TTC549 (cell line): ENCODE results near the gene ITSN1.
"Not testable (repeated sequence)": the region's sequence is repeated elsewhere in the genome, so short reads cannot be mapped to it uniquely, and the experiment has no call there.

ENCODE experiments used
- FAIRE-seq: peaks from 2 replicates; lab custom pipeline; 2012; peaks lifted over from hg19 to GRCh38; lab: Jason Lieb, UNC

Gene ITSN1

DNA sequence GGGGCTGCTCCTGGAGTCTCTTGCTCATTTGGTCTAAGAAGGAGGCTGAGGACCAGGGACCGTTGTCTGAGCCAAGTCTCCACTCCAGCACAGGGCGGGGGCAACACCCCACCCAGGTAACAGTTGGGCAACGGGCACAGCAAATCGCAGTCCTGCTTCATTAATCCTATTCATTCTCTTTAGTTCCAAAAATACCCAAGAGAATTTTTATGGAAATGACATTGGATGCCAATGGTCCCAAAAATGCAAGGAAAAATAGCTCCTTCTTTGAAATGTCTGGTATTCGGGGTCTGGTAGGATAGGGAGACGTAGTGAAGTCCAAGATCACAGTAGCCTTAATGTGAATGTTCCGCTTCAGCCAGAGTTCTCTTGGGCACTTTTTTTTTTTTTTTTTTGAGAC lies 199.3 kb downstream of the ITSN1 start:
- FAIRE-seq, result no peak

DNA sequence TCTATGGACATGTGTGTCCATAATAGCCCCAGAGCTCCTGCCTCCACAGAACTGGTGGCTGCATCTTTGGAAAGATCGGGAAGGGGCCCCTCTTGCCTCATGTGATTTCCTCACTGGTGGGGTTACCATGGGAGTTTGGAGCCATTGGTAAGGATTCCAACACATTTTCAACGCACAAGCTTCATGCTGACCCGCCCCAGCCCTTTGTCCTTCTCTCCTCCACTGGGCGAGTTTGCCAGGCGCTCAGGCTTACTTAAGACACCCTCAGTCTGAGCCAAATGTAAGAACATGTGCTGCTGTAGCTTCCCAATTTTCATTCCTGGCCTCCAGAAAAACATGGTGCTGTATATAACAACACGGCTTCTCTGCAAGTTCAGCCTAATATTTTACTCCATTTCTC lies 200.9 kb downstream of the ITSN1 start:
- FAIRE-seq, result no peak

DNA sequence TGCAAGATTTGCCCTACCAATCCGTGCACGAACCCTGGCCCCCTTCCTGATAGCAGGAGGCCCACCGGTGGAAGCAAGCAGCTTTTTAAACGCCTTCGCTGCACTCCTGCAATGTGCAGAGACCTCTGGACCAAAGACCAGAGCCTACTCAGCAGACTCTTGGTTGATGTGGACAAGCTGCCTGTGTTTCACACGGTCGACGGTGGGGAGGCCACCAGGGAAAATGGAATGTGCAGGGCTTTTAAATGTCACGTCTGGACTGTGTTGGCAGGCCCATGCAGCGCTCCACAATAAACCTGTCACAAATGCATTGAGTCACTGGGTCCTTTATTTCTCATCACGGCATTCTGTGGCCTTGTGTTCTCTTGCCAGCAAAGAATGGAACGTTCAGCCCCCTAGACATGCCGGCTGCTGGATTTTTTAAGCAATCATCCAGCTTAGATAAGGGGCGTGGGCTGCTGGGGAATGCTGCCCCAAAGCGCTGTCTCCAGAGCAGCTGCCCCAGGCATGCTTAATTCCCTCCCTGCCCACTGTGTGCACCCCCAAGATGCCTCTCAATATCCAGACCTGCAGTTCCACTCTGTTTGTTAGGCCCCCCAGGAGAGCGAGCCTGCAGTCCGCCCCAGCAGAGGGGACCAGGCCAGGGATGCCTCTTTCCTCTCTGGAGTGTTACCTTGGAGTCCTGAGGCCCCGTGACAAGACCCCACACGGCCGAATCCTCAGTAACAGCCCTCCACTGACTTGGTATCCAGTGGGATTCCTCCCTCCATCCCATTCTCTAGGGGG lies 202.0 kb downstream of the ITSN1 start:
- FAIRE-seq, result no peak

DNA sequence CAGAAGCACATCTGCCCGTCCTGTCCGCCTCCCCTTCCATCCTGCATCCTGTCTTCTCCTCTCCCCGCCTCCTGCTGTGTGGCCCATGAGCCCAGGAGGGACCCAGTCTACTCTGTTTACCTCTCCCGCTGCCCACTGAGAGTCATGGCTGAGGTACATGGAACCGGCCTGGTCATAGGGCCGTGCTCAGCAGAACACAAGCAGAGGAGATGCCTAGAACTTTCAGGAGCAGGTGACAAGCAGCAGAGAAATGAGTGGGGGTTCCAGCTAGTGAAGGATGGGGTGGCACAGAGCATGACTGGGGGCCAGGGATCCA lies 202.5 kb downstream of the ITSN1 start:
- FAIRE-seq, result no peak

DNA sequence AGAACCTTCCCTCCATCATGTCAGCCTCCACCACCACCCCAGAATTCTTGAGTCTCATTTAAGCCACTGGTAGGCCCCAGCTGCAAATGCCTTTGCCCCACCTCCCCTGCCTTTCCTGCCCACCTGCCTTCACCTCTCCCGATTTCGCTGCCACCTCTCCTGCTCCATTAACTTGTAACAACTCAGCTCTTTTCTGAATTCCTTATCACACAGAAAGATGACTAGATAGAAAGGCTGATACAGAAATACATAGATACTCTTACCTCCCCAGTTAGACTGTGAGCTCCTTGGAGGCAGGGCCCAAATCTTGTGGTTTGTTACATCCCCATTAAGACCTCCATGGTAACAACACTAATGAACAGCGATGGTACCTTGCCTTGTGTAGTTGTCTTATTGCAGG lies 203.8 kb downstream of the ITSN1 start:
- FAIRE-seq, result no peak

DNA sequence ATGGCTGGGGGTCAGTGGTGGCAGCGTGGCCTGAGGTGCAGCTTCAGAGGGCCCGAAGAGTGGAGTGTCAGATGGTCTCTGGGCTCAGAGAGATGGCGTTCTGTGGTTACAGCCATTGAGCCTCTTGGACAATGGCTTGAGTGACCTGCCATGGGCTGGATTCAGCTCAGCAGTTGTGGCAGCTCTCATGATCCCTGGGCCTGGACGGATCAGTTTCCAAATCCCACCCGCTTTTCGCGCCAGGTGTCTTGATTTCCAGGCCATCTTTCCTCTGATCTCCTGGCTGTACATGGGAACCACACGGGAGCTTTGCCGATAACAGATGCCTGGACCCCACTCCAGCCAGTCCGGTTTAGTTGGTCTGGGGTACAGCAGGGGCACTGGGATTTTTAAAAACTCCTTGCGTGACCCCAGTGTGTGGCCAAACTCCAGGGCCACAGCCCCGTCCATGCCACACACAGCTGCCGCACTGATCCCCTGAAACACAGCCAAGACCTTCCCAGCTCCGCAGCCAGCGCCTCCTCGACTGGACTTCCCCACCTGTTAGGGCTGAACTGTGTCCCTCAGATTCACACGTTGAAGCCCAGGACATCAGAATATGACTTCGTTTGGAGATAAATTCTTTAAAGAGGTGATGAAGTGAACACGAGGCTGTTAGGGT lies 205.4 kb downstream of the ITSN1 start:
- no peak for FAIRE-seq

DNA sequence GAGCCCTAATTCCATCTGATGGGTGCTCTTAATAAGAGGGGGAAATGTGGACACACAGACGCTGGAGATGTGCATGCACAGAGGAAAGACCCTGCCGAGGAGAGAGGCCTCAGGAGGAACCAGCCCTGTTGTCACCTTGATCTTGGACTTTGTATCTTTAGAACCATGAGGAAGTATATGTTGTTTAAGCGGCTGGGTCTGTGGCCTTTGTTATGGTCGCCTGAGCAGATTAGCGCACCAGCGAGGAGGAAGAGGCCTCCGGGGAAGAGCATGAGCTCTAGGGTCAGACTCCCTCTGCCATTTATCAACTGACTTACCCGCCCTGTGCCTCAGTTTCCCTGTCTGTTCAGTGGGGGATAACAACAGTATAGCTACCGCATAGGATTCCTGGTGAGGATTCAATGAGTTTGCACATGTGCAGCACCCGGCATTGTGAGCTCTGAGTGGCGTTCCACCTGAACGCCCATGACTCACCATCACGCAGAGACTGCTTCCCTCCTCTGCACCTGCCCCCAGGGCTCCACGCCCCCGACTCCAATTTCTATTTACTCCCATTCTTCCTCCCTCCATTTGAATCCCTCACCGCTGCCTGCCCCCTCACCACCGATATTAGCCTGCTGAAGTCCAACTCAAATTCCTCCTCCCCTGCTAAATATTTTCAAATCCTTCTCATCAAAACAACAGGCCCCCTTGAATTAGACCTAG lies 206.1 kb downstream of the ITSN1 start:
- no peak for FAIRE-seq

DNA sequence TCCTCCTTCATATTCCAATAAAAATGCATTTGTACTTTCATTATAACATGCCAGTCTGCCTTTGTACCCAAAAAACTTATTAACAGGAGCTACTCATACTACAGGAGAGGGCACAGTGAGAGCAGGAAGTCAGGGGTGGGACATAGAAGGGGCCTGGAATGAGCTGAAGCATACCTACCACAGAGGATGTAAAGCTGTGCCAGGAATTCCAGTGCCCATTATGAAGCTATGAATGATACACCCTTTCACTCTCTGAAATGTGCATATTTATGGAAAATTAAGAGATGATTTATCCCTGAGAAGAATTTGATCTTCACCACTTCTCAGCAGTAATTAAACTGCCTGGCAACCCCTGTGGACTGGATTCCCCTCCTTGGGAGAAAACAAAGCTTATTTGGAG lies 207.5 kb downstream of the ITSN1 start:
- FAIRE-seq, result no peak

DNA sequence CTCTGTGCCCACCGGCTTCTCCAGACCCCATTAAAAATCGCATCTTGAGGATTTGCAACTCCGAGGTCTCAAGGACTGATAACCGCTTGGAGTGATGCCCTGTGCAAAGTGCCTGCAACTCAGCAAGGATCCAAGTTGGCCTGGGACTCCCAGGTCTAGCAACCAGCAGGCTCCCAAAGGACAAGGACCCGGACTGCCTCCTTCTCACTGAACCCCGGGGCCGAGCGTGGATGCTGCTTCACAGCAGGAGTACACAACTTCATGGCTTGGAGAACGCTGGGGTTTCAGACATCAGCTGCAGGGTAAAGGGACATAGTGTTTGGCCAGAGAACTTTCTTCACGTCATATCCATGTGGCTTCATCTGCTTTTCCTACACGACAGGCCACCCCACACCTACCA lies 208.1 kb downstream of the ITSN1 start:
- FAIRE-seq, result no peak

DNA sequence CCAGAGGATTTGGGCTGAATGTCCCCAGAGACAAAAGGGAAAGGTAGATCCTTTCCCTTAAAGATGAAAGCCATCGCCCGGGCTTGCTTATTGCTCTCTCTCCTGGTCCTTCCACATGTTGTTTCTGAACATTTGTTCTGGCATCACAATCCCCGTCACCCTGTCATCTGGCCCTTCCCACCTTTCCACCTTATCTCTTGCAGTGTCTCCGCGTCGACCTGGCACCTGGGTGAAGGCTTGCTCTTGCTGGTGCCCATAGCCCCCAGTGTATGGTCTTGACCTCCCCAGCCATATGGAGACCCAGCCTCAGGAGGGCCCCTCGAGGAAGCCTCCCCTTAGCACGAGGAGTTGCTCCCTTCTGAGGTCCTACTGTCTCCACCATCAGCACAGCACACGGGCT lies 208.7 kb downstream of the ITSN1 start:
- no peak for FAIRE-seq

DNA sequence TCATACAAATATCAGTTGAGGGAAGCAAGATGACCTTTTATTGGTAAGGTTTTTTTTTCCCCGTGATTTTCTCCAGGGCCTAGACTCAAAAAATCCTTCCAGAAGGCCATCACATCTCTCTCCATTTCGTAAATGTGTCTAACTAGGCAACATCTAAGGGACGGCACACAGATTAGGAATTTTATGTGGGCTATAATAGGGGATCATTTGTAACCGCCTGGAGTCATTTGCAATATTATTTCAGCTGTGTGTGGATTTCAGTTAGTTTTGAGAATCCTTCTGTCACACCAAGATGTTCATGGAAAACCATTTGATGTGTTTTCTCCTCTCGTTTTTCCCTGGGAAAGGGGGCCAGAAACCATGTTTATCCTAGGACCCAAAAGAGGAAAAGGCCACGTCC lies 210.2 kb downstream of the ITSN1 start:
- no peak for FAIRE-seq

DNA sequence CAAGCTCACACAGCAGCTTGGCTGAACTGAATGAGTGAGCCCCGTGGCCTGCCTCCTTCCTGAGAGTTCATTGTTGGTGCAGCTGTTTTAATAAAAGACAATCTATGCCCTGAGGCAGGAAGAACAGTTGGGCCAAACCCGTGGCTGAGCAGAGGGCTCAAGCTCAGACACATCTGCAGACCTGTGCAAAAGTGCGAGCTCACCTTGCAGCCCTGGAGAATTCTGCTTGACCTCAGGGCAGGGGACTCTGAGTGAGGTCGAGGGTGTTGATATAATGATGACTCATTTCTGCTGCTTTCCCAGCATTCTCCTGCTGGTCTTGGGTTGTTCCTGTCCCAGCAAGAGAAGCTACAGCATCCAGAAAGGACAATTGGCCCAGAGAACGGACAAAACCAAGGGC lies 212.3 kb downstream of the ITSN1 start:
- FAIRE-seq, result no peak

DNA sequence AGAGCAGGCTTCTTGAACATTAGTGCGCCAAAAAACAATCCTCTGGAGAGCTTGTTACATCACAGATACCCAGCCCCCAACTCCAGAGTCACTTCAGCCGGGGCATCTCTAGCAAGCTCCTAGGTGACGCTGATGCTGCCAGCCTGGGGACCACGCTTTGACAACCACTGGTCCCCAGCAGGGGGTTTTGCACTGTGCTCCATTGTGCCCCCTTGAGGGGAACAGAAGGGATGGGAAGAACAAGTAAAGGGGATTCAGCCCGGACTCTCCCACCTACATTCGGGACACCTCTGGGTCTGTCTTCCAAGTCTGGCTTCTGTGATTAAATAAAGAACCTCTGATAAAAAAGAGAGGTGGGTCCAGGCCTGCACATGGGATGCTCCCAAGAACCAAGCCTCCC lies 212.9 kb downstream of the ITSN1 start:
- FAIRE-seq, result no peak

DNA sequence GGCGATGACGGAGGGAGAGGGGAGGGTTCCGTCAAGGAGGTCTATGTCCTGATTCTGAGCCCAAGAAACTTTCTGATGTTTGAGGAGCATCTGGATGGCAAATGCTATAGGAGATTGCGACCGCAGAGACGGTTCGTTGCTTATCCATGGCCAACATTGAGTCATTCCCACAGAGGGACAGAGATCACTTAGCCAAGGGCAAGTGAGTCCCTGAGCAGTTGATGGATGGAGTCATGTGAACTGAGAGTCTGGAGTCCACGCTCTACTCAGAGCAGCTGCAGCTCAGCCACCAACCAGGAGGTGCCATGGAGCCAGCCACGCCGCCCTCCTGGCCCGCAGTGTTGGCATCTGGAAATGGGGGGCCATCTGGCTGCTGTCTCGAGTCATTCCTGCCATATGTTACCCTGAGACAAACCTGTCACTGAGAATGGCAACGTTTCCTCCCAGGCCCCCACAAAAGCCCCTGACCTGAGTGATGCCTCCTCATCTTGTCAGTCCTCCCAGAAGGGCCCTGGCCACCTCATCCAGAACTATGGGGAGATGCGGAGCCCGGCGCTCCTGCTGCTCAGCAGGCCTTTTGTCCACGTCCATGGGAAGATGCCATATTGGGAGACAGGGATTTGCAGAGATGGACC lies 214.7 kb downstream of the ITSN1 start:
- no peak for FAIRE-seq

DNA sequence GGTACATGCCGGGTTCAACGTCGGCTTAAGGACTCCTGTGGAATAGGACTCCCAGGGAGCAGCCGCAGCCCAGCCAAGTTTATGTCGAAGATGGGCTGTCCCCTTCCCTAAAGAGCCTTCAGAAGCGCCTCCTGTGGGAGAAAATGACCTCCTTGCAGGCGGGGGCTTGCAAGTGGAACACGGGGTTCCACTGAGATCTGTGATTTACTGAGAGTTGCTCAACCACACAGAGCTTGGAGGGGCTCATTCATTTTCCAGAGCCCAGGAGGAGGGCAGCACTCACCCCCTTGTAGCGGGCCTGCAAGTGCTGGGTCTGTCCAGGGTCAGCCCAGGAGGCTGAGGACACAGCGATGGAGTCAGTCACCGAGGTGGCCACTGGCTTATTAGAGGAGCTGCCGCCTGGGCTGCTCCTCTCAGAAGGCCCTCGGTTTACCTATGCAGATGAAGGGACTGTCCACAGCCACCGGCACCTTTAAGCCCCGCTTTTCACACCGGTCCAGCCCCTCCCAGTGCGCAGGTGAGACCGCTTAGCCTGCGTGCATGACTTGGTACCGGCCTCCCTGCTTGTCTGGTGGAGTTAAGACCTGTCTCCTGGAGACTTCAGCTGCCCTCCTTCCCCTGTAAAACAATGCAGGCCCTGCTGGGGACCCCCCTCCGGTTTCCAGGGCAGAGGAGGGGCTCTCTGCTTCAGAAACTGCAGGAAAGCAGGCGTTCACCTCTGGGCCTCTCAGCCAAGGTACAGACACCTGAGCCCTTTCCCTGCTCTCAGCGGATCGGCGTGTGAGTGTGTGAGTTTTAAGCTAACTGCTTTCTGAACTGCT lies 215.8 kb downstream of the ITSN1 start:
- FAIRE-seq, result no peak

DNA sequence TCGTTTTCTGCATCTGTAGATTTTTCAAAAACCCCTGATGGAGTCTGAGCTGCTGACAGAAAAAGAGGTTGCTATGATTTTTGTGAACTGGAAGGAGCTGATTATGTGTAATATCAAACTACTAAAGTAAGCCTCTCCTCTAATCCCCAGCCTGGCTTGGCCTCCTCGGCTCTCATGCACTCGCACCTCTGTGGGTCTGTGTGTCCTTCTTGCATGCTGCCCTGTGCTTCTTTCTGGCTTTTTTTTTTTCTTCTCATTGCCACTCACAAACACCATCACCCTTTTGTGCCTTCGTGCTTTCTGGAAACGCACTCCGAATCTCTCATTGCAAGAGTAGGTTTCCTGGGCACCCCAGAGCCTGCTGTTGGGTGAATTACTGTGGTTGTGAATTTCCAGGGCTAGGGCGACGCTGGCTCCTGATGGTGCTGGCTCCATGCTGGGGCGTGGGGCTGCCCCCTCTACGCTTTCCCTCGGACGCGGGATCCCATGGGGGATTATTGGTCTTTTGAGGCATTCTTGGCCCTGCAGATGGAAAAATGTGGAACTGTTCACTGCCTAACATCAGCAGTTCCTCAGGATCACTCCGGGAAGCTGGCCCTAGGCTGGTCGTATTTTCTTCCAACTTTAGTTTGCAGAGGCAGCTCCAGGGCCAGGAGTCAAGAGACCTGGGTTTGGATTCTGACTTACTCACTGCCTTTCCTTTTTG lies 216.5 kb downstream of the ITSN1 start:
- FAIRE-seq, result no peak

DNA sequence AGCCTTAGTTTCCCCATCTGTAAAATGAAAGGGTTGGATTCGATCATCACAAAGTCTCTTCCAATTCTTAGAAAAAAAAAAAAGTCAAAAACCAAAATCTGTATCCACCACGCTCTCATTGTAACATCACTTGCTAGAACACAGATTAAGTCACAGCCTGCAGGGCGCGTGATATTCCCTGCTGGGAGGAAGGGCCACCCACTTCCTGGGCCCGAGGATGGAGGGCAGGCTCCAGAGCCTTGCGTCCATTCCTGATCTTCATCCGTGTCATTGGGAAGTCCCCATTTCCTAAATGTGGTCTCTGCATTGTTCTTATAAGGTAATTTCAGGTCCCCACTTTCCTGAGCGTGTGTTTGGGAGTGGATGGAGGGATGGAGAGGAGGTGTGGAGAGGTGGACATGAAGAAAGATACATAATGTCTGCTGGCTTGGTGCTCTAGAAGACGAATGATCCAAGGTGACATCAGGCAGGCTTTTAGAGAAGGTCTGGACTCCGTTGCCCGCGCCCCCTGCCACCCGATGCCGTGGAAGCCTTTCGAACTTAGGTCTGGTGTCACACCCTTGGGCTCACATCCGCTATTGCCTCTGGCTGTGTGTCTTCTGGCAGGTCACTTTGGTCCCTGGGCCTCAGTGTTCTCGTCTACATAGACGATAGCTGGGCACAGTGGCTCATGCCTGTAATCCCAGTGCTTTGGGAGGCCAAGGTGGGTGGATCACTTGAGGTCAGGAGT lies 217.2 kb downstream of the ITSN1 start:
- FAIRE-seq, result no peak

DNA sequence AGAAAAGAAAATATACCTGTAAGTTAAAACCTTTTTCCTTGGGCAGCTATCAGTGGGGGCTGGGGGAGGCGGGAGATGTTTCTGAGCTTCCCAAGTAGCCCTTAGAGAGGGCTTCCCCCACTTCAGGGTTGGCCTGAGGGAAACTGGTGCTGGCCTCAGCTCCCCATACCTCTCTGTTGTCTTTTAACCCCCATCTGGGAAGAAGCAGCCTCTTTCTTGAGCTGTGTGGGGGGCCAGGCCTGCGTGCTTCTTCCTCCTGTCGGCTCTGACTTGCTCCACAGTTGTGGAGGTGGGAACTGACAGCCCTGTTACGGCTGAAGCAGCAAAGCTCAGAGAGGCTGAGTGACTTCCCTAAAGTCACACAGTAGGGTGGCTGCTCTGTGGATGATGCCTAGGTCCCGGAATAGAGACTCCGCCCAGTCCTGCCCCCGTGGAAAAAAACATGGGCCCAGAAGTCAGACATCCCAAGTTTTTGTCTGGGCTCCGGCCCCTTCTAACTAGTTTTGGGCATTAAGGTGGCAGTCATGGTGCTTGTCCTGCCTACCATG lies 218.1 kb downstream of the ITSN1 start:
- FAIRE-seq, result no peak

DNA sequence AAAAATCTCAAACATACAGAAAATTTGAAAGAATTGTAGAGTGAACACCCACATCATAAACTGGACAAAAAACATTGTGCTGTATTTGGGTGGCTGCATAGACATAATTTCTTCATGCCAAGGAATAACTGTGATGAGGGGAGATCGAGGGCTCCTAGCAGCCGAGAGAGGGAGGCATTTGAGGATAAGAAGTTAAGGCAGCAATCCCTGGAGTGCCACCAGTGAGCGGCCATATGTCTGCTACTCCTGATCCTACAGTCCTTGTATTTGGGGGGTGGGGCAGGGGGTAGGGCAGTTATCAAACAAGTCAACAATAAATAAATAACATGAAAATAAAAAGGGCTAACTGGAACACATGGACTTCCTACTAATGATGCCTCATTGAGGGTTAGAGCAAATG lies 218.8 kb downstream of the ITSN1 start:
- FAIRE-seq, result no peak

DNA sequence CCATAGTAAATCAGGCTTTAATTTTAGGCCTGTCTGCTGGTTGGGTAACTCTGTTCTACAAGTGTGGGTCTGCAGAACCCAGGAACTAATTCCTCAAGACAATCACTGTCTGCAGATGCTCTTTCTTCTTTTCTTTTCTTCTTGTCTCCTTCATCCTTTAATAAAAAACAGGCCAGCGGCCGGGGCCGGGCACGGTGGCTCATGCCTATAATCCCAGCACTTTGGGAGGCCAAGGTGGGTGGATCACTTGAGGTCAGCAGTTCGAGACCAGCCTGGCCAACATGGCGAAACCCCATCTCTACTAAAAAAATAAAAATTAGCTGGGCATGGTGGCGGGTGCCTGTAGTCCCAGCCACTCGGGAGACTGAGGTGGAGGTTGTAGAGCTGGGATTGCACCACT lies 220.9 kb downstream of the ITSN1 start:
- FAIRE-seq, result not testable (repeated sequence)

DNA sequence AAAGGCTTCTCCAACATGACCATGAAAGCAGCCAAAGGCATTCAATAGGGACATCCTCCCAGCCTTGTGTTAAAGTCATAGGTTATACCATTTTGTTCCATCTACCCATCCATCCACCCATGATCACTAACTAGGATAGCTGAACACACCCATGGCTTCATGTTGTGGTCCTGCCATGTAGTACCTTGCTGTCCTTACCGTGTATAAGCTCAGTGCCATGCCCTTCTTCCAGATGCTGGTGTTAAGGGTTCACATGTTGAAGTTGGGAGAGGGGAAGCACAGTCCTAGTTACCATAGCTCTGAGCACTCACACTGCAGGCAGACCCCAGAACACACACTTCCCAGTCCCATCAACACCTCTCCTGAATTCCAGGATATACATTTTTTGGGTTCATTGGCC lies 221.8 kb downstream of the ITSN1 start:
- no peak for FAIRE-seq
